HL-60 (cell line): ENCODE measurements around the gene RNMT.

Experiments used
- CTCF ChIP-seq: IDR thresholded peaks from one replicate; pipeline ENCODE4 v1.5.1; 2011; ENCODE audit warnings: low read length, control low read depth, inconsistent platforms; ENCODE audit not compliant: insufficient read depth
- GABPA ChIP-seq: IDR thresholded peaks from 2 replicates; pipeline ENCODE4 v1.6.1; 2012; ENCODE audit warnings: low read depth
- POLR2AphosphoS5 ChIP-seq: IDR thresholded peaks from 2 replicates; pipeline ENCODE4 v1.6.1; 2012; ENCODE audit warnings: low read depth
- REST ChIP-seq: IDR thresholded peaks from 2 replicates; pipeline ENCODE4 v1.6.1; 2012; ENCODE audit warnings: low read depth; ENCODE audit not compliant: insufficient replicate concordance

- TF ChIP-seq CTCF (no peak), GABPA (no peak), POLR2AphosphoS5 (no peak), REST (no peak)
These were observed 74.8 kb downstream of the RNMT start for GRCh38 chr18:13801260-13801601.
